Left ventricle myocardium inferior (tissue), 1 donor: Measurements from ENCODE around the gene B3GLCT. TPM values are rescaled to one million over a fixed set of nuclear protein-coding genes. Genes with fewer than 3 reads are reported as not detected.

ENCODE experiments used
- DNase-seq: peaks from one replicate; pipeline ENCODE4 v3.0.0-alpha.2; 2020
- H3K27ac ChIP-seq: fragments of 200-600 bp; replicated peaks from 2 replicates; pipeline ENCODE4 v1.8.0; 2021
- H3K27me3 ChIP-seq: fragments of 200-600 bp; 2 replicates; pipeline ENCODE4 v1.8.0; 2021; ENCODE audit warnings: low read depth
- H3K36me3 ChIP-seq: fragments of 200-600 bp; 2 replicates; pipeline ENCODE4 v1.8.0; 2021
- H3K4me1 ChIP-seq: fragments of 200-600 bp; 2 replicates; pipeline ENCODE4 v1.8.0; 2021
- H3K4me3 ChIP-seq: fragments of 200-600 bp; 2 replicates; pipeline ENCODE4 v1.8.0; 2021; ENCODE audit warnings: mild to moderate bottlenecking, moderate library complexity
- H3K9me3 ChIP-seq: fragments of 200-600 bp; replicated peaks from 2 replicates; pipeline ENCODE4 v1.8.0; 2021
- CTCF ChIP-seq: fragments of 200-600 bp; IDR thresholded peaks from 2 replicates; pipeline ENCODE4 v1.8.0; 2021; ENCODE audit warnings: antibody characterized with exemption, mild to moderate bottlenecking, borderline replicate concordance
- intact Hi-C: fragments of 100-400 bp; cut with micrococcal nuclease; formaldehyde crosslinking; loops from one replicate; pipeline ENCODE4 v1.11.0; 2022
- total RNA-seq: library from RNA; stranded (reverse); fragmentation: NEBNext Ultra II Directional; extraction: Animal tissue kit (Norgen Biotek cat#: 25700); gene quantifications from one replicate; pipeline ENCODE4 v1.2.1, GENCODE V29; 2021
- donor health status: DM: no; HTN: yes; CAD: no; lungs with severe emphysema.

B3GLCT gene
- total RNA-seq, 1 donor from 2014 or later: 19.5 TPM

GRCh38 chr13:31322026-31322425 is 122.3 kb downstream of the B3GLCT start:
- peaks cover 48% of the 10 kb centered on the region for H3K36me3 ChIP-seq

GRCh38 chr13:31322702-31323405 is 123.1 kb downstream of the B3GLCT start:
- intact Hi-C loops: no loop called here
- Histone ChIP-seq H3K4me3 (no peak overlapping the region), H3K27me3 (no peaks in the 10 kb centered on the region), H3K4me1 (peaks cover 8% of the 10 kb centered on the region), H3K36me3 (peaks cover 40% of the 10 kb centered on the region), H3K27ac (no peak overlapping the region), H3K9me3 (no peaks in the 10 kb centered on the region)
- TF ChIP-seq CTCF: no peak
- DNase-seq: no peak

More at GRCh38 chr13:31322026-31322425, 122.3 kb downstream of the B3GLCT start:
- Histone ChIP-seq H3K4me1 (peaks cover 8% of the 10 kb centered on the region), H3K27ac (no peak overlapping the region), H3K9me3 (no peaks in the 10 kb centered on the region), H3K4me3 (no peak overlapping the region), H3K27me3 (no peaks in the 10 kb centered on the region)
- DNase-seq: peak; percentile 20
- intact Hi-C loops: no loop called here
- no peak for TF ChIP-seq CTCF

GRCh38 chr13:31327182-31327860 is 127.5 kb downstream of the B3GLCT start:
- Histone ChIP-seq H3K27ac (peak overlapping the region; percentile 27), H3K4me3 (no peak overlapping the region), H3K27me3 (no peaks in the 10 kb centered on the region), H3K36me3 (peaks cover 22% of the 10 kb centered on the region), H3K9me3 (no peaks in the 10 kb centered on the region), H3K4me1 (peaks cover 4% of the 10 kb centered on the region)
- TF ChIP-seq CTCF: no peak
- intact Hi-C loops: no loop called here
- no peak for DNase-seq

- Histone ChIP-seq H3K36me3 (peaks cover 16% of the 10 kb centered on the region), H3K9me3 (no peaks in the 10 kb centered on the region), H3K4me3 (no peak overlapping the region), H3K27me3 (no peaks in the 10 kb centered on the region), H3K27ac (no peak overlapping the region), H3K4me1 (peaks cover 3% of the 10 kb centered on the region)
- no peak for DNase-seq
- no peak for TF ChIP-seq CTCF
- intact Hi-C loops: no loop called here
These were observed 128.9 kb downstream of the B3GLCT start for GRCh38 chr13:31328549-31329235.

GRCh38 chr13:31330236-31330635 is 130.5 kb downstream of the B3GLCT start:
- DNase-seq: no peak
- peaks cover 10% of the 10 kb centered on the region for H3K36me3 ChIP-seq
- H3K9me3 ChIP-seq: no peaks in the 10 kb centered on the region
- H3K27me3 ChIP-seq: no peaks in the 10 kb centered on the region
- intact Hi-C loops: no loop called here
- no peak overlapping the region for H3K4me3 ChIP-seq
- no peak overlapping the region for H3K27ac ChIP-seq
- peaks cover 3% of the 10 kb centered on the region for H3K4me1 ChIP-seq
- no peak for TF ChIP-seq CTCF
